ENCODE results near the gene PERM1. TPM values are rescaled to one million over a fixed set of nuclear protein-coding genes. Genes with fewer than 3 reads are reported as not detected.

Gene PERM1
- total and polyA plus RNA-seq, 9 of the 15 experiments (the other 6 are each of a cell fraction or from before 2014, with no cell fraction given) = not detected

- TF ChIP-seq ZBTB33 (CRISPR knock-in tag; IDR thresholded peaks at IDR 0.05) = no peak
- no peak for TF ChIP-seq PRPF4 (IDR thresholded peaks at IDR 0.05; ENCODE audit: insufficient read depth, low read depth, low read length, poor library complexity, severe bottlenecking)
- TF ChIP-seq, protein P1, sequence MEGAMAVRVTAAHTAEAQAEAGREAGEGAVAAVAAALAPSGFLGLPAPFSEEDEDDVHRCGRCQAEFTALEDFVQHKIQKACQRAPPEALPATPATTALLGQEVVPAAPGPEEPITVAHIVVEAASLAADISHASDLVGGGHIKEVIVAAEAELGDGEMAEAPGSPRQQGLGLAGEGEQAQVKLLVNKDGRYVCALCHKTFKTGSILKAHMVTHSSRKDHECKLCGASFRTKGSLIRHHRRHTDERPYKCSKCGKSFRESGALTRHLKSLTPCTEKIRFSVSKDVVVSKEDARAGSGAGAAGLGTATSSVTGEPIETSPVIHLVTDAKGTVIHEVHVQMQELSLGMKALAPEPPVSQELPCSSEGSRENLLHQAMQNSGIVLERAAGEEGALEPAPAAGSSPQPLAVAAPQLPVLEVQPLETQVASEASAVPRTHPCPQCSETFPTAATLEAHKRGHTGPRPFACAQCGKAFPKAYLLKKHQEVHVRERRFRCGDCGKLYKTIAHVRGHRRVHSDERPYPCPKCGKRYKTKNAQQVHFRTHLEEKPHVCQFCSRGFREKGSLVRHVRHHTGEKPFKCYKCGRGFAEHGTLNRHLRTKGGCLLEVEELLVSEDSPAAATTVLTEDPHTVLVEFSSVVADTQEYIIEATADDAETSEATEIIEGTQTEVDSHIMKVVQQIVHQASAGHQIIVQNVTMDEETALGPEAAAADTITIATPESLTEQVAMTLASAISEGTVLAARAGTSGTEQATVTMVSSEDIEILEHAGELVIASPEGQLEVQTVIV (CRISPR knock-in tag; IDR thresholded peaks at IDR 0.05; ENCODE audit: borderline replicate concordance) = no peak
- TF ChIP-seq AFF4 (CRISPR knock-in tag; IDR thresholded peaks at IDR 0.05) = no peak
- TF ChIP-seq SLC30A9 (CRISPR knock-in tag; IDR thresholded peaks at IDR 0.05) = no peak
- no peak for TF ChIP-seq IRF9 (tag; IDR thresholded peaks at IDR 0.05)
- no peak for TF ChIP-seq BMI1 (IDR thresholded peaks at IDR 0.05; ENCODE audit: low read length)
- no peak for TF ChIP-seq SRSF7 (optimal IDR thresholded peaks at IDR 0.05; ENCODE audit: low read depth, low read length)
- TF ChIP-seq, protein P2, sequence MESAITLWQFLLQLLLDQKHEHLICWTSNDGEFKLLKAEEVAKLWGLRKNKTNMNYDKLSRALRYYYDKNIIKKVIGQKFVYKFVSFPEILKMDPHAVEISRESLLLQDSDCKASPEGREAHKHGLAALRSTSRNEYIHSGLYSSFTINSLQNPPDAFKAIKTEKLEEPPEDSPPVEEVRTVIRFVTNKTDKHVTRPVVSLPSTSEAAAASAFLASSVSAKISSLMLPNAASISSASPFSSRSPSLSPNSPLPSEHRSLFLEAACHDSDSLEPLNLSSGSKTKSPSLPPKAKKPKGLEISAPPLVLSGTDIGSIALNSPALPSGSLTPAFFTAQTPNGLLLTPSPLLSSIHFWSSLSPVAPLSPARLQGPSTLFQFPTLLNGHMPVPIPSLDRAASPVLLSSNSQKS (CRISPR knock-in tag; IDR thresholded peaks at IDR 0.05) = no peak
- TF ChIP-seq XRCC3 (IDR thresholded peaks at IDR 0.05) = no peak
- TF ChIP-seq, protein P3, sequence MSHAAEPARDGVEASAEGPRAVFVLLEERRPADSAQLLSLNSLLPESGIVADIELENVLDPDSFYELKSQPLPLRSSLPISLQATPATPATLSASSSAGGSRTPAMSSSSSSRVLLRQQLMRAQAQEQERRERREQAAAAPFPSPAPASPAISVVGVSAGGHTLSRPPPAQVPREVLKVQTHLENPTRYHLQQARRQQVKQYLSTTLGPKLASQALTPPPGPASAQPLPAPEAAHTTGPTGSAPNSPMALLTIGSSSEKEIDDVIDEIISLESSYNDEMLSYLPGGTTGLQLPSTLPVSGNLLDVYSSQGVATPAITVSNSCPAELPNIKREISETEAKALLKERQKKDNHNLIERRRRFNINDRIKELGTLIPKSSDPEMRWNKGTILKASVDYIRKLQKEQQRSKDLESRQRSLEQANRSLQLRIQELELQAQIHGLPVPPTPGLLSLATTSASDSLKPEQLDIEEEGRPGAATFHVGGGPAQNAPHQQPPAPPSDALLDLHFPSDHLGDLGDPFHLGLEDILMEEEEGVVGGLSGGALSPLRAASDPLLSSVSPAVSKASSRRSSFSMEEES (CRISPR knock-in tag; IDR thresholded peaks at IDR 0.05) = no peak
Measured at GRCh38 chr1:958823-959730, 22.8 kb downstream of the PERM1 start, which contains the start of gene NOC2L (continued).

Data from K562 (cell line).